ENCODE measurements around the gene TUT1.

Gene TUT1

DNA sequence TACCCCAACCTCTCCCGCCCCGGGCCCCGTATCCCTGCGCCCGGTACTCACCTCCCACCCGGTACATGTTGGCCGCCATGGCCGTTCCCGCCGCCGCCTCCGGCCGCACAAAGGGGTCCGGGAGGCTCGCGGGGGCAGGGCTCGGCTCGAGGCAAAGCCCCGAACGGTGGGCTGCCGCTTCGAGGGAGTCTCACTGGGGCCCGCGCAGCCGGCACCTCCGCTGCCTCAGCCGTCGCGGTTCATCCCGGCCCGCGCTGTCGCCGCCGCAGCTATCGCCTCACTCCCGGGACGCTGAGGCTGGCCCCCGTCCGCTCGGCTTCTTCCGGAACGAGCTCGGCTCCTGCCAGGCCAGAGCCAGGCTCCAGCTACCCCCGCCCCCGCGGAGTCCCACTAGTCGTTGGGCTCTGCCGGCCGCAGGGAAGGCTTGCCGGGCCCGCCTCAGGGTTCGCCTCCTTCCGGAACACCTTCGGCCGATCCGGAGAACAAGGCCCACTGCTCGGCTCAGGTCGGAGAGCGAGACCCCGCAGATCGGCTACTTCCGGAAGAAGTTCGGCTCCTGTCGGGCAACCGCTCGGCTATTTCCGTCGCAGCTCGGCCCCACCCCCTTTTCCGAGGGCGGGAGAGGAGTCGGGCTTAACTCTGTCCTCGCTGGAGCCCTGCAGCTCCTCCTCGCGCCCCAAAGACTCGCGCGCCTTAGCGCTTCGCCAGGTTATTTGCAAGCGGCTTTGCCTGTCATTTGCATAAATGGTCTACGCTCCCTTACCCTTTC is 10.2 kb upstream of the TUT1 start, which contains the start of gene MTA2:
TSS of gene MTA2 (minus strand) at position 494 of the 769 bp plus-strand sequence. CDS start at position 79, 415 bp downstream.
- peak within 1 kb of the TSS; percentile 97 for H3K9ac ChIP-seq (ENCODE audit: low read depth, low read length, poor library complexity)
- H3K14ac ChIP-seq (ENCODE audit: low read length) = peak within 1 kb of the TSS; percentile 92
- no peak within 1 kb of the TSS for H4K8ac ChIP-seq (ENCODE audit: low read depth, low read length)
- peaks cover 22 to 50% of the 10 kb centered on the region in 2 donors for H3K36me3 ChIP-seq (replicated peaks in 1 of 2; ENCODE audit: control insufficient read depth in 2 of 2, insufficient read depth in 2 of 2, low read length in 2 of 2)
- no CpG with 5 or more reads among the region's 83 CpGs for WGBS, 2 donors (ENCODE audit: extremely low coverage in 2 of 2, insufficient read length in 2 of 2, insufficient replicate concordance in 1 of 2)
- peaks cover 0 to 17% (median 0%) of the 10 kb centered on the region in 3 experiments for H3K27me3 ChIP-seq (ENCODE audit: control insufficient read depth in 3 of 3, insufficient read depth in 3 of 3, low read depth in 1 of 3, low read length in 3 of 3)
- no peak within 1 kb of the TSS for H3K4ac ChIP-seq (ENCODE audit: low read length)
- H3K4me3 ChIP-seq (ENCODE audit: low read length in 2 of 2) = peak within 1 kb of the TSS; percentile 84 to 95
- H2BK120ac ChIP-seq (ENCODE audit: low read depth, low read length) = peak within 1 kb of the TSS; percentile 65
- H3K79me1 ChIP-seq (ENCODE audit: low read depth, low read length) = peaks cover 8% of the 10 kb centered on the region
- DNase-seq (ENCODE audit: low spot score) = peak; percentile 99
- peak within 1 kb of the TSS; percentile 82 for H2BK5ac ChIP-seq (ENCODE audit: low read length)
- H4K91ac ChIP-seq (ENCODE audit: low read depth, low read length, poor library complexity) = peak within 1 kb of the TSS; percentile 31
- peak within 1 kb of the TSS; percentile 88 for H2BK15ac ChIP-seq (ENCODE audit: low read length)
- peak within 1 kb of the TSS; percentile 84 for H3K27ac ChIP-seq (replicated peaks; ENCODE audit: low read length)
- peak within 1 kb of the TSS; percentile 90 for H3K23ac ChIP-seq (ENCODE audit: low read depth, low read length, poor library complexity)
- peak within 1 kb of the TSS; percentile 94 for H2AK5ac ChIP-seq (ENCODE audit: low read depth, low read length)
- peak within 1 kb of the TSS; percentile 90 for H3K4me2 ChIP-seq (ENCODE audit: insufficient read depth, low read length, poor library complexity, severe bottlenecking)
- peak within 1 kb of the TSS; percentile 97 for H3K18ac ChIP-seq (ENCODE audit: low read length)
- H3K9me3 ChIP-seq (replicated peaks in 1 of 2; ENCODE audit: control insufficient read depth in 2 of 2, insufficient read depth in 1 of 2, low read depth in 1 of 2, low read length in 2 of 2) = no peaks in the 10 kb centered on the region
- H2AFZ ChIP-seq (ENCODE audit: low read length) = peak within 1 kb of the TSS; percentile 86
- H3K4me1 ChIP-seq (ENCODE audit: control insufficient read depth in 2 of 2, insufficient read depth in 1 of 2, low read depth in 1 of 2, low read length in 2 of 2) = peaks cover 19 to 37% of the 10 kb centered on the region in 2 donors
- peak within 1 kb of the TSS; percentile 77 for H2BK12ac ChIP-seq (ENCODE audit: low read length)

DNA sequence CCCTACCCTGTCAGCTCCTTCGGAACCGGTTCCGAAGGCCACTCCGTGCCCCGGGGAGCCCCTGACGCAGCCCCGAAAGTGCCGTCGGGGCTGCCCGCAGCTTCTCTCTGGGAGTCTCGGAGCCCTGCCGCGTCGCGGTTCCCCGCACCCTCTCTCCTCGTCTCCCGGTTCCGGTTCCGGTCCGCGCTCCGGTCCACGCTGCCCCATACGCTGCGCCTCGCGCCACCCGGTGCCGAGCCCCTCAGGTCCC is 9.7 kb upstream of the TUT1 start:
- Histone ChIP-seq H2BK5ac (ENCODE audit: low read length) (peak overlapping the region; percentile 82), H2BK15ac (ENCODE audit: low read length) (peak overlapping the region; percentile 39), H2BK12ac (ENCODE audit: low read length) (peak overlapping the region; percentile 76), H3K36me3 (replicated peaks in 1 of 2; ENCODE audit: control insufficient read depth in 2 of 2, insufficient read depth in 2 of 2, low read length in 2 of 2) (peaks cover 27 to 54% of the 10 kb centered on the region in 2 donors), H3K4me2 (ENCODE audit: insufficient read depth, low read length, poor library complexity, severe bottlenecking) (peak overlapping the region; percentile 71), H3K18ac (ENCODE audit: low read length) (peak overlapping the region; percentile 97), H4K8ac (ENCODE audit: low read depth, low read length) (no peak overlapping the region), H3K4me3 (ENCODE audit: low read length in 2 of 2) (peak overlapping the region; percentile 84 to 95), H2BK120ac (ENCODE audit: low read depth, low read length) (peak overlapping the region; percentile 65), H2AFZ (ENCODE audit: low read length) (peak overlapping the region; percentile 86), H3K14ac (ENCODE audit: low read length) (peak overlapping the region; percentile 92), H3K9ac (ENCODE audit: low read depth, low read length, poor library complexity) (peak overlapping the region; percentile 97), H3K27ac (replicated peaks; ENCODE audit: low read length) (peak overlapping the region; percentile 84), H3K23ac (ENCODE audit: low read depth, low read length, poor library complexity) (peak overlapping the region; percentile 90), H4K91ac (ENCODE audit: low read depth, low read length, poor library complexity) (peak overlapping the region; percentile 5), H3K4ac (ENCODE audit: low read length) (no peak overlapping the region), H3K79me1 (ENCODE audit: low read depth, low read length) (peaks cover 8% of the 10 kb centered on the region), H3K4me1 (ENCODE audit: control insufficient read depth in 2 of 2, insufficient read depth in 1 of 2, low read depth in 1 of 2, low read length in 2 of 2) (peaks cover 19 to 37% of the 10 kb centered on the region in 2 donors), H3K9me3 (replicated peaks in 1 of 2; ENCODE audit: control insufficient read depth in 2 of 2, insufficient read depth in 1 of 2, low read depth in 1 of 2, low read length in 2 of 2) (no peaks in the 10 kb centered on the region), H2AK5ac (ENCODE audit: low read depth, low read length) (peak overlapping the region; percentile 94), H3K27me3 (ENCODE audit: control insufficient read depth in 3 of 3, insufficient read depth in 3 of 3, low read depth in 1 of 3, low read length in 3 of 3) (peaks cover 0 to 17% (median 0%) of the 10 kb centered on the region in 3 experiments)
- DNase-seq (ENCODE audit: low spot score) = no peak
- no CpG with 5 or more reads among the region's 30 CpGs for WGBS, 2 donors (ENCODE audit: extremely low coverage in 2 of 2, insufficient read length in 2 of 2, insufficient replicate concordance in 1 of 2)

DNA sequence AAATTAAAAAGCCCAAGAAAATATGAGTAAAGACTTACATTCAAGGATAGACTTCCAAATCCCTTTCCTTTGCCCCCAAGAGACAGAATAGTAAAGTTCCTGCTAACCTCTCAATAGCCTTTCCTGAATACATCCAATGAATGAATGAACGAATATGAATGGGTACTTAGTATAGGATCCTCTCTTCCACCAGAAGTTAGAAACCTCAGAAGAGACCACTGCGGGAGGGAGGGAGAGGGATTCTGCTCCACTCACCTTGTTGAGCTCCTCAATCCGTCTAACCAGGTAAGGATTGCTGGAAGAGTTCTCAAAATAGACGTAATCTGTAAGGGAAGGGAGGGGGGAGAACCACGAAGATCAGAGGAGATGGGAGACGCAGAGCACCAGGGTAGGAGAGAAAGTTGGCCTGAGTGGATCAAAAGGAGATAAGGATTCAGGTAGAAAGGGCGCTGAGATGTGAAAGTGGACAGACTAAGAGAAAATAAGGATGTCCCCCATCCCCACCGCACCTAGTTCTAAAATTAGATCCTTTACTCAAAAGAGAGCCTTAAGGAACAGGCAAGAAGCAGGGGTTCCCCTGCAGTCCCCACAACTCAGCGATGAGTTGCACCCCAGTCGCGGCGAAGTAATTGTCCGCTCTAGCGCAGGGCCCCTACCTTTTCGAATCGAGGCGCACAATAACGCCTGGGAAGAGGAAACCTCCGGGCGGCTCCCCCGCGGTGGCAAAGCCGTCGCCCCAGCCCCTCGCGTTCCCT is 9.2 kb upstream of the TUT1 start:
- no CpG with 5 or more reads among the region's 26 CpGs for WGBS, 2 donors (ENCODE audit: extremely low coverage in 2 of 2, insufficient read length in 2 of 2, insufficient replicate concordance in 1 of 2)
- Histone ChIP-seq H2BK120ac (ENCODE audit: low read depth, low read length) (peak overlapping the region; percentile 65), H3K9ac (ENCODE audit: low read depth, low read length, poor library complexity) (peak overlapping the region; percentile 97), H3K27ac (replicated peaks; ENCODE audit: low read length) (no peak overlapping the region), H2BK12ac (ENCODE audit: low read length) (no peak overlapping the region), H2BK5ac (ENCODE audit: low read length) (peak overlapping the region; percentile 82), H3K23ac (ENCODE audit: low read depth, low read length, poor library complexity) (peak overlapping the region; percentile 90), H4K91ac (ENCODE audit: low read depth, low read length, poor library complexity) (no peak overlapping the region), H3K9me3 (replicated peaks in 1 of 2; ENCODE audit: control insufficient read depth in 2 of 2, insufficient read depth in 1 of 2, low read depth in 1 of 2, low read length in 2 of 2) (no peaks in the 10 kb centered on the region), H3K4me1 (ENCODE audit: control insufficient read depth in 2 of 2, insufficient read depth in 1 of 2, low read depth in 1 of 2, low read length in 2 of 2) (peaks cover 17 to 37% of the 10 kb centered on the region in 2 donors), H2BK15ac (ENCODE audit: low read length) (no peak overlapping the region), H3K14ac (ENCODE audit: low read length) (peak overlapping the region; percentile 92), H4K8ac (ENCODE audit: low read depth, low read length) (no peak overlapping the region), H3K36me3 (replicated peaks in 1 of 2; ENCODE audit: control insufficient read depth in 2 of 2, insufficient read depth in 2 of 2, low read length in 2 of 2) (peaks cover 32 to 54% of the 10 kb centered on the region in 2 donors), H3K79me1 (ENCODE audit: low read depth, low read length) (peaks cover 8% of the 10 kb centered on the region), H3K4me3 (ENCODE audit: low read length in 2 of 2) (peak overlapping the region; percentile 84 to 95), H2AFZ (ENCODE audit: low read length) (peak overlapping the region; percentile 86), H3K4ac (ENCODE audit: low read length) (no peak overlapping the region), H2AK5ac (ENCODE audit: low read depth, low read length) (peak overlapping the region; percentile 94), H3K18ac (ENCODE audit: low read length) (peak overlapping the region; percentile 97), H3K27me3 (ENCODE audit: control insufficient read depth in 3 of 3, insufficient read depth in 3 of 3, low read depth in 1 of 3, low read length in 3 of 3) (peaks cover 0 to 17% (median 0%) of the 10 kb centered on the region in 3 experiments), H3K4me2 (ENCODE audit: insufficient read depth, low read length, poor library complexity, severe bottlenecking) (peak overlapping the region; percentile 71)
- no peak for DNase-seq (ENCODE audit: low spot score)

DNA sequence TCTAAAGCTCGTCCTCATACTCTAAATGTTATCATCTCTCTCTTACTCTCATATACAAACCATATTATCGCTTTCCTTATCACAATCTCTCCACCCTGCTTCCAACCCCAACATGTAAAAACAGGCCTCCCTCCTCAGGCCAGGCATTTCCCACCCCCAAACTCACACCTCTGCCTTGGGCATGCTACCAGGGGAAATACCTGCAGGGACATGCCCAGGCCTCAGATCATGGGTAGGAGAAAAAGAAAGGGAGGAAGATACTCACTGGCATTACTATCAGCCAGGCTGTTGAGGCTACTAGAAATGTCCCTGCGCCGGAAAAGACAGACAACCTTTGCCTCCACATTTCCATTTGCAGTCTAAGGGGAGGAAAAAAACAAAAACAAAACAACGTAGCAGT is 8.6 kb upstream of the TUT1 start:
- Histone ChIP-seq H2BK120ac (ENCODE audit: low read depth, low read length) (no peak overlapping the region), H3K4me2 (ENCODE audit: insufficient read depth, low read length, poor library complexity, severe bottlenecking) (no peak overlapping the region), H3K4ac (ENCODE audit: low read length) (no peak overlapping the region), H4K8ac (ENCODE audit: low read depth, low read length) (no peak overlapping the region), H3K79me1 (ENCODE audit: low read depth, low read length) (peaks cover 8% of the 10 kb centered on the region), H2BK12ac (ENCODE audit: low read length) (no peak overlapping the region), H3K27ac (replicated peaks; ENCODE audit: low read length) (no peak overlapping the region), H3K4me1 (ENCODE audit: control insufficient read depth in 2 of 2, insufficient read depth in 1 of 2, low read depth in 1 of 2, low read length in 2 of 2) (peaks cover 12 to 32% of the 10 kb centered on the region in 2 donors), H3K9me3 (replicated peaks in 1 of 2; ENCODE audit: control insufficient read depth in 2 of 2, insufficient read depth in 1 of 2, low read depth in 1 of 2, low read length in 2 of 2) (no peaks in the 10 kb centered on the region), H2AFZ (ENCODE audit: low read length) (no peak overlapping the region), H3K23ac (ENCODE audit: low read depth, low read length, poor library complexity) (no peak overlapping the region), H3K27me3 (ENCODE audit: control insufficient read depth in 3 of 3, insufficient read depth in 3 of 3, low read depth in 1 of 3, low read length in 3 of 3) (peaks cover 0 to 17% (median 0%) of the 10 kb centered on the region in 3 experiments), H2BK15ac (ENCODE audit: low read length) (no peak overlapping the region), H4K91ac (ENCODE audit: low read depth, low read length, poor library complexity) (no peak overlapping the region), H3K18ac (ENCODE audit: low read length) (no peak overlapping the region), H3K9ac (ENCODE audit: low read depth, low read length, poor library complexity) (no peak overlapping the region), H2BK5ac (ENCODE audit: low read length) (no peak overlapping the region), H3K36me3 (replicated peaks in 1 of 2; ENCODE audit: control insufficient read depth in 2 of 2, insufficient read depth in 2 of 2, low read length in 2 of 2) (peaks cover 39 to 57% of the 10 kb centered on the region in 2 donors), H3K14ac (ENCODE audit: low read length) (no peak overlapping the region), H3K4me3 (ENCODE audit: low read length in 2 of 2) (peak overlapping the region in 1 of 2 donors; percentile 84), H2AK5ac (ENCODE audit: low read depth, low read length) (no peak overlapping the region)
- DNase-seq (ENCODE audit: low spot score) = no peak
- 100% methylated on average over 1 to 2 of the region's 5 CpGs for WGBS, 2 donors (ENCODE audit: extremely low coverage in 2 of 2, insufficient read length in 2 of 2, insufficient replicate concordance in 1 of 2)

Measured in neuronal stem cell (in vitro differentiated cells).